ENCODE data around the gene RFFL. TPM values are rescaled to one million over a fixed set of nuclear protein-coding genes. Genes with fewer than 3 reads are reported as not detected.
A peak's percentile ranks its signal among the peaks of the same experiment; 100 is the strongest.

Gene RFFL
- total RNA-seq, 1 donor from 2014 or later, result 9.5 TPM

GRCh38 chr17:35065880-35066279 is 2.4 kb upstream of the RFFL start:
- no peak overlapping the region for H3K4me3 Mint-ChIP-seq (ENCODE audit: unreplicated experiment)
- no peaks in the 10 kb centered on the region for H3K9me3 Mint-ChIP-seq (ENCODE audit: unreplicated experiment)
- peaks cover 29% of the 10 kb centered on the region for H3K4me1 Mint-ChIP-seq (ENCODE audit: low read depth, unreplicated experiment)
- H3K36me3 Mint-ChIP-seq (ENCODE audit: low read depth, unreplicated experiment), result peaks cover 2% of the 10 kb centered on the region
- Histone ChIP-seq H3K9ac (ENCODE audit: low read length) (no peak overlapping the region), H2AFZ (ENCODE audit: low read depth, low read length) (no peak overlapping the region), H3K4me2 (ENCODE audit: low read length) (no peak overlapping the region), H3K9me3 (ENCODE audit: insufficient read depth, low read depth, low read length) (no peaks in the 10 kb centered on the region), H3K36me3 (ENCODE audit: insufficient read depth, low read length) (no peaks in the 10 kb centered on the region), H3K27me3 (ENCODE audit: insufficient read depth, low read length) (no peaks in the 10 kb centered on the region), H3K4me3 (ENCODE audit: insufficient read depth, low read depth, low read length) (no peak overlapping the region), H4K20me1 (ENCODE audit: insufficient read depth, low read length) (no peaks in the 10 kb centered on the region), H3K79me2 (ENCODE audit: insufficient read depth, low read length) (peaks cover 46% of the 10 kb centered on the region), H3K4me1 (ENCODE audit: insufficient read depth, low read length) (peaks cover 12% of the 10 kb centered on the region), H3K27ac (ENCODE audit: low read depth, low read length) (no peak overlapping the region)
- no peak for FAIRE-seq
- no peak overlapping the region for H3K27ac Mint-ChIP-seq (ENCODE audit: unreplicated experiment)
- DNase-seq (ENCODE audit: low read depth), result no peak
- TF ChIP-seq CTCF (IDR thresholded peaks at IDR 0.05; ENCODE audit: insufficient read depth, low read depth, low read length), result no peak
- no peak for TF ChIP-seq EZH2 (IDR thresholded peaks at IDR 0.05; ENCODE audit: insufficient read depth, low read length)
- H3K27me3 Mint-ChIP-seq (ENCODE audit: low read depth, unreplicated experiment), result no peaks in the 10 kb centered on the region

- H3K4me2 ChIP-seq (ENCODE audit: low read length), result peak overlapping the region; percentile 75
These were observed 1.2 kb upstream of the RFFL start for GRCh38 chr17:35064516-35065215.

More at GRCh38 chr17:35064516-35065215, 1.2 kb upstream of the RFFL start:
- Mint-ChIP-seq H3K27me3 (ENCODE audit: low read depth, unreplicated experiment) (no peaks in the 10 kb centered on the region), H3K36me3 (ENCODE audit: low read depth, unreplicated experiment) (peaks cover 3% of the 10 kb centered on the region), H3K27ac (ENCODE audit: unreplicated experiment) (peak overlapping the region; percentile 96), H3K4me3 (ENCODE audit: unreplicated experiment) (no peak overlapping the region), H3K4me1 (ENCODE audit: low read depth, unreplicated experiment) (peaks cover 28% of the 10 kb centered on the region), H3K9me3 (ENCODE audit: unreplicated experiment) (no peaks in the 10 kb centered on the region)
- H3K27ac ChIP-seq (ENCODE audit: low read depth, low read length), result peak overlapping the region; percentile 92
- no peak for DNase-seq (ENCODE audit: low read depth)
- no peak overlapping the region for H3K4me3 ChIP-seq (ENCODE audit: insufficient read depth, low read depth, low read length)
- peaks cover 50% of the 10 kb centered on the region for H3K79me2 ChIP-seq (ENCODE audit: insufficient read depth, low read length)
- no peaks in the 10 kb centered on the region for H3K9me3 ChIP-seq (ENCODE audit: insufficient read depth, low read depth, low read length)
- no peak for TF ChIP-seq EZH2 (IDR thresholded peaks at IDR 0.05; ENCODE audit: insufficient read depth, low read length)
- no peak for TF ChIP-seq CTCF (IDR thresholded peaks at IDR 0.05; ENCODE audit: insufficient read depth, low read depth, low read length)
- H3K27me3 ChIP-seq (ENCODE audit: insufficient read depth, low read length), result no peaks in the 10 kb centered on the region
- no peaks in the 10 kb centered on the region for H3K36me3 ChIP-seq (ENCODE audit: insufficient read depth, low read length)
- no peaks in the 10 kb centered on the region for H4K20me1 ChIP-seq (ENCODE audit: insufficient read depth, low read length)
- peaks cover 12% of the 10 kb centered on the region for H3K4me1 ChIP-seq (ENCODE audit: insufficient read depth, low read length)
- no peak overlapping the region for H2AFZ ChIP-seq (ENCODE audit: low read depth, low read length)
- H3K9ac ChIP-seq (ENCODE audit: low read length), result peak overlapping the region; percentile 78
- FAIRE-seq, result no peak

Measured in astrocyte (in vitro differentiated cells and primary cell).